Liver (tissue), 9 donors: ENCODE measurements around the gene DNAJC22. TPM values are rescaled to one million over a fixed set of nuclear protein-coding genes. Genes with fewer than 3 reads are reported as not detected.

Source experiments
- DNase-seq: peaks from one replicate; pipeline ENCODE4 v3.0.0-alpha.2; 2017; ENCODE audit warnings: low spot score
- H3K27ac ChIP-seq, 2 donors: one replicate each; pipeline ENCODE4 v1.7.0; 2013; ENCODE audit warnings: inconsistent platforms in 2 of 2, low read length in 2 of 2, control low read depth in 1 of 2, low read depth in 1 of 2, mild to moderate bottlenecking in 1 of 2
- H3K27me3 ChIP-seq, 4 donors: one replicate each; pipeline versions ENCODE4 v1.6.1 to v1.7.0; 2013; ENCODE audit warnings: low read length in 3 of 4, inconsistent platforms in 1 of 4, mild to moderate bottlenecking in 1 of 4, moderate library complexity in 1 of 4; ENCODE audit not compliant: control insufficient read depth in 4 of 4, insufficient read depth in 4 of 4
- H3K36me3 ChIP-seq, 4 donors: one replicate each; pipeline versions ENCODE4 v1.6.1 to v1.7.0; 2013; ENCODE audit warnings: low read length in 3 of 4, mild to moderate bottlenecking in 3 of 4, low read depth in 1 of 4, moderate library complexity in 1 of 4; ENCODE audit not compliant: control insufficient read depth in 4 of 4, insufficient read depth in 3 of 4
- H3K4me1 ChIP-seq, 4 donors: one replicate each; pipeline versions ENCODE4 v1.6.1 to v1.7.0; 2013; ENCODE audit warnings: low read length in 3 of 4, mild to moderate bottlenecking in 3 of 4, moderate library complexity in 1 of 4; ENCODE audit not compliant: control insufficient read depth in 4 of 4, insufficient read depth in 4 of 4
- H3K4me3 ChIP-seq, 3 donors: one replicate each; pipeline versions ENCODE4 v1.6.1 to v1.7.0; 2013; ENCODE audit warnings: low read length in 3 of 3, control low read depth in 1 of 3, low read depth in 1 of 3, mild to moderate bottlenecking in 1 of 3
- H3K9ac ChIP-seq, 2 donors: one replicate each; pipeline ENCODE4 v1.7.0; 2013; ENCODE audit warnings: low read length in 2 of 2, mild to moderate bottlenecking in 2 of 2, moderate library complexity in 2 of 2, control low read depth in 1 of 2, low read depth in 1 of 2
- H3K9me3 ChIP-seq, 4 donors: one replicate each; pipeline versions ENCODE4 v1.6.1 to v1.7.0; 2013; ENCODE audit warnings: low read length in 3 of 4; ENCODE audit not compliant: control insufficient read depth in 4 of 4
- FOXA1 ChIP-seq: IDR thresholded peaks from 2 replicates; pipeline ENCODE4 v1.6.1; 2016; ENCODE audit warnings: antibody characterized with exemption
- FOXA2 ChIP-seq: IDR thresholded peaks from 2 replicates; pipeline ENCODE4 v1.6.1; 2016; ENCODE audit warnings: antibody characterized with exemption
- HNF4A ChIP-seq, 2 donors: conservative IDR thresholded peaks; 2 replicates each; pipeline ENCODE4 v1.6.1; 2016; ENCODE audit warnings: antibody characterized with exemption in 2 of 2, mild to moderate bottlenecking in 2 of 2
- HNF4G ChIP-seq: IDR thresholded peaks from 2 replicates; pipeline ENCODE4 v1.6.1; 2016; ENCODE audit warnings: antibody characterized with exemption
- JUND ChIP-seq, 2 donors: IDR thresholded peaks; 2 replicates each; pipeline ENCODE4 v1.6.1; 2016; ENCODE audit warnings: antibody characterized with exemption in 2 of 2
- NR2F2 ChIP-seq: IDR thresholded peaks from 2 replicates; pipeline ENCODE4 v1.6.1; 2016; ENCODE audit warnings: antibody characterized with exemption
- RAD21 ChIP-seq, 2 donors: IDR thresholded peaks; 2 replicates each; pipeline ENCODE4 v1.6.1; 2016; ENCODE audit warnings: antibody characterized with exemption in 2 of 2, mild to moderate bottlenecking in 2 of 2
- RXRA ChIP-seq, 2 donors: IDR thresholded peaks; 2 replicates each; pipeline ENCODE4 v1.6.1; 2017 to 2018; ENCODE audit warnings: antibody characterized with exemption in 2 of 2, mild to moderate bottlenecking in 1 of 2
- TAF1 ChIP-seq: conservative IDR thresholded peaks from 2 replicates; pipeline ENCODE4 v1.6.1; 2016; ENCODE audit warnings: antibody characterized with exemption, mild to moderate bottlenecking
- YY1 ChIP-seq: IDR thresholded peaks from 2 replicates; pipeline ENCODE4 v1.6.1; 2016; ENCODE audit warnings: antibody characterized with exemption, mild to moderate bottlenecking
- WGBS: extraction: QIAGEN DNeasy Blood & Tissue Kit; methylation state at CpG from one replicate; pipeline ENCODE4 v1.1.7; 2013; 5-methylcytosine and 5-hydroxymethylcytosine counted together
- polyA plus RNA-seq, 2 donors: library from polyadenylated mRNA; stranded (reverse) in 1 of 2; unstranded in 1 of 2; fragments of 200-250 nt in 1 of 2; fragments of >200 nt in 1 of 2; fragmentation: Nextera tagmentation in 1 of 2; extraction: Ambion mirVana in 1 of 2; gene quantifications; one replicate each; pipeline versions ENCODE4 v1.2.1 to v1.2.3, GENCODE V29; 2013 to 2015
- total RNA-seq, 2 donors: library from RNA; depleted of rRNA; stranded (reverse); fragments of >200 nt; gene quantifications; one replicate each; pipeline ENCODE4 v1.2.3, GENCODE V29; 2014
- TF ChIP-seq, protein P1 (sequence below): IDR thresholded peaks from 2 replicates; pipeline ENCODE4 v1.6.1; 2016; ENCODE audit warnings: antibody characterized with exemption
- TF ChIP-seq, protein P2 (sequence below): IDR thresholded peaks from 2 replicates; pipeline ENCODE4 v1.6.1; 2016; ENCODE audit warnings: antibody characterized with exemption
- TF ChIP-seq, protein P3 (sequence below): fragments of 150-350 bp; IDR thresholded peaks from 2 replicates; pipeline ENCODE4 v1.5.1; 2017; ENCODE audit warnings: improper control_type of control experiment, low read depth, low read length; ENCODE audit not compliant: missing input control
- donor health status: healthy.
- donor health status: healthy.
- donor health status: healthy.
- donor health status: healthy.
- donor health status: healthy.

Gene DNAJC22
- total and polyA plus RNA-seq, 4 donors, result 16.6 to 49.4 (median 28.2) TPM

DNA sequence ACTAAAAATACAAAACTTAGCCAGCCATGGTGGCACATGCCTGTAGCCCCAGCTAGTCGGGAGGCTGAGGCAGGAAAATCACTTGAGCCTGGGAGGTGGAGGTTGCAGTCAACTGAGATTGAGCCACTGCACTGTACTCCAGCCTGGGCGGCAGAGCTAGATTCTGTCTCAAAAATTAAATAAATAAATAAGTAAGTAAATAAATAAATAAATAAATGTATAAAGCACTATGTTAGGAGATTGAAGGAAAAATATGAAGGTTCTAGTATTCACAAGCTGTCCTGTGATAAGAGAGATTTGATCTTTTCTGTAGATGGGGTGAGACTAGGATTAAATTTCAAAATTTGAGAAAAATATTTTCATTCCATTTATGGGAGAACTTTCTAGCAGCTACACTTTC is 5.7 kb downstream of the DNAJC22 start:
- no peak for DNase-seq
- 94% methylated on average over 2 of the region's 2 CpGs for WGBS
- TF ChIP-seq, protein P1, sequence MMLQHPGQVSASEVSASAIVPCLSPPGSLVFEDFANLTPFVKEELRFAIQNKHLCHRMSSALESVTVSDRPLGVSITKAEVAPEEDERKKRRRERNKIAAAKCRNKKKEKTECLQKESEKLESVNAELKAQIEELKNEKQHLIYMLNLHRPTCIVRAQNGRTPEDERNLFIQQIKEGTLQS, result no peak
- TF ChIP-seq JUND (IDR thresholded peaks at IDR 0.05) (no peak), YY1 (no peak)
- TF ChIP-seq, protein P2, sequence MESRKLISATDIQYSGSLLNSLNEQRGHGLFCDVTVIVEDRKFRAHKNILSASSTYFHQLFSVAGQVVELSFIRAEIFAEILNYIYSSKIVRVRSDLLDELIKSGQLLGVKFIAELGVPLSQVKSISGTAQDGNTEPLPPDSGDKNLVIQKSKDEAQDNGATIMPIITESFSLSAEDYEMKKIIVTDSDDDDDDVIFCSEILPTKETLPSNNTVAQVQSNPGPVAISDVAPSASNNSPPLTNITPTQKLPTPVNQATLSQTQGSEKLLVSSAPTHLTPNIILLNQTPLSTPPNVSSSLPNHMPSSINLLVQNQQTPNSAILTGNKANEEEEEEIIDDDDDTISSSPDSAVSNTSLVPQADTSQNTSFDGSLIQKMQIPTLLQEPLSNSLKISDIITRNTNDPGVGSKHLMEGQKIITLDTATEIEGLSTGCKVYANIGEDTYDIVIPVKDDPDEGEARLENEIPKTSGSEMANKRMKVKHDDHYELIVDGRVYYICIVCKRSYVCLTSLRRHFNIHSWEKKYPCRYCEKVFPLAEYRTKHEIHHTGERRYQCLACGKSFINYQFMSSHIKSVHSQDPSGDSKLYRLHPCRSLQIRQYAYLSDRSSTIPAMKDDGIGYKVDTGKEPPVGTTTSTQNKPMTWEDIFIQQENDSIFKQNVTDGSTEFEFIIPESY, result no peak

DNA sequence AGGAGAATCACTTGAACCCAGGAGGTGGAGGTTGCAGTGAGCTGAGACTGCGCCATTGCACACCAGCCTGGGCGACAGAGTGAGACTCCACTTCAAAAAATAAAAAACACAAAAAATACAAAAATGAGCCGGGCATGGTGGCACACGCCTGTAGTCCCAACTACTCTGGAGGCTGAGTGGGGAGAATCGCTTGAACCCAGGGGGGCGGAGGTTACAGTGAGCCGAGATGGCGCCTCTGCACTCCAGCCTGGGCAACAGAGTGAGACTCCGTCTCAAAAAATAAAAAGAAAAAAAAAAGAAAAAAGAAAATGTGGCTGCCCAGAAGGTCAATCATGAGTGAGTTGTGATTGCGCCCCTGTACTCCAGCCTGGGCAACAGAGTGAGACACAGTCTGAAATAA is 9.2 kb downstream of the DNAJC22 start:
- WGBS, result 96% methylated on average over 10 of the region's 10 CpGs
- Histone ChIP-seq H3K36me3 (peaks cover 1 to 6% (median 3%) of the 10 kb centered on the region in 4 donors), H3K27ac (no peak overlapping the region), H3K4me3 (no peak overlapping the region), H3K9ac (no peak overlapping the region), H3K9me3 (no peaks in the 10 kb centered on the region), H3K27me3 (no peaks in the 10 kb centered on the region), H3K4me1 (peaks cover 0 to 7% (median under 1%) of the 10 kb centered on the region in 4 donors)
- DNase-seq, result no peak
- TF ChIP-seq FOXA2 (no peak), HNF4A (conservative IDR thresholded peaks at IDR 0.05) (no peak), HNF4G (no peak), FOXA1 (no peak), TAF1 (no peak), RXRA (IDR thresholded peaks at IDR 0.05) (no peak)
- TF ChIP-seq, protein P3, sequence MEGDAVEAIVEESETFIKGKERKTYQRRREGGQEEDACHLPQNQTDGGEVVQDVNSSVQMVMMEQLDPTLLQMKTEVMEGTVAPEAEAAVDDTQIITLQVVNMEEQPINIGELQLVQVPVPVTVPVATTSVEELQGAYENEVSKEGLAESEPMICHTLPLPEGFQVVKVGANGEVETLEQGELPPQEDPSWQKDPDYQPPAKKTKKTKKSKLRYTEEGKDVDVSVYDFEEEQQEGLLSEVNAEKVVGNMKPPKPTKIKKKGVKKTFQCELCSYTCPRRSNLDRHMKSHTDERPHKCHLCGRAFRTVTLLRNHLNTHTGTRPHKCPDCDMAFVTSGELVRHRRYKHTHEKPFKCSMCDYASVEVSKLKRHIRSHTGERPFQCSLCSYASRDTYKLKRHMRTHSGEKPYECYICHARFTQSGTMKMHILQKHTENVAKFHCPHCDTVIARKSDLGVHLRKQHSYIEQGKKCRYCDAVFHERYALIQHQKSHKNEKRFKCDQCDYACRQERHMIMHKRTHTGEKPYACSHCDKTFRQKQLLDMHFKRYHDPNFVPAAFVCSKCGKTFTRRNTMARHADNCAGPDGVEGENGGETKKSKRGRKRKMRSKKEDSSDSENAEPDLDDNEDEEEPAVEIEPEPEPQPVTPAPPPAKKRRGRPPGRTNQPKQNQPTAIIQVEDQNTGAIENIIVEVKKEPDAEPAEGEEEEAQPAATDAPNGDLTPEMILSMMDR, result no peak
- TF ChIP-seq, protein P1, result no peak

More for the DNA sequence above, 5.7 kb downstream of the DNAJC22 start:
- Histone ChIP-seq H3K9ac (no peak overlapping the region), H3K27me3 (no peaks in the 10 kb centered on the region), H3K4me3 (no peak overlapping the region), H3K36me3 (peaks cover 1 to 6% (median 3%) of the 10 kb centered on the region in 4 donors), H3K9me3 (no peaks in the 10 kb centered on the region), H3K27ac (no peak overlapping the region), H3K4me1 (peaks cover 8 to 16% (median 15%) of the 10 kb centered on the region in 4 donors)

DNA sequence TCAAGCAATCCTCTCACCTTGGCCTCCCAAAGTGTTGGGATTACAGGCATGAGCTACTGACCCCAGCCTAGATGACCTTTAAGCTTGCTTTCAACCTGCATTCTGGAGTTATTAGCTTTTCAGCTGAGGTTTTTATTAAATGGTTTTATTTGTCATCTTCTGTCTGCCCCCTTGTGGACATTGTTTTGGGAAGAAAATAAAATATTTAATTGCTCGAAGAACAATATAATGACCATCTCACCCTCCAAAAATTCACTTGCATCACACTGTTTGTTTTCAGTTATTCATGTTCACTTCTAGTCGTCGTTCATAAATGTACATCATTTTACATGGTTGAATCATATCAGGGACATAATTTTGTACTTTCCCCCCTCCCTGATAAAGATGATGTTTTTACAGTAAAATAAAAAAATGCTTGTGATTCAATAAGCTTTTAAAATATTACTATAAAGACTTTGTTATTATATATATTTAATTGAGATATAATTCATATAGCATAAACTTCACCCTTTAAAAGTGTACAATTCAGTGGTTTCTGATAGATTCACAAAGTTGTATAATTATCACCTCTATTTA is 10.5 kb downstream of the DNAJC22 start:
- peak; percentile 67 to 72 for TF ChIP-seq RAD21 (IDR thresholded peaks at IDR 0.05)
- no peak for TF ChIP-seq NR2F2
- TF ChIP-seq FOXA1, result no peak
- no peak for TF ChIP-seq RXRA (IDR thresholded peaks at IDR 0.05)
- TF ChIP-seq, protein P3, result peak; percentile 43
- peaks cover 0 to 2% (median 0%) of the 10 kb centered on the region in 4 donors for H3K36me3 ChIP-seq
- no peaks in the 10 kb centered on the region for H3K27me3 ChIP-seq
- whole genome bisulfite sequencing, result 11% methylated on average over 3 of the region's 3 CpGs
- no peaks in the 10 kb centered on the region for H3K9me3 ChIP-seq
- no peak overlapping the region for H3K4me3 ChIP-seq
- H3K9ac ChIP-seq, result no peak overlapping the region
- no peak for DNase-seq
- H3K27ac ChIP-seq, result no peak overlapping the region
- peaks cover 0 to 7% (median under 1%) of the 10 kb centered on the region in 4 donors for H3K4me1 ChIP-seq
